Ishikawa (cell line): Measurements from ENCODE around the gene HTT.

ENCODE experiments used
- CEBPB ChIP-seq: IDR thresholded peaks from 2 replicates; pipeline ENCODE4 v1.6.1; 2012
- CREB1 ChIP-seq: IDR thresholded peaks from 2 replicates; pipeline ENCODE4 v1.6.1; 2012; ENCODE audit warnings: low read depth
- EGR1 ChIP-seq: IDR thresholded peaks from 2 replicates; pipeline ENCODE4 v1.6.1; 2012
- EP300 ChIP-seq: IDR thresholded peaks from 2 replicates; pipeline ENCODE4 v1.6.1; 2012; ENCODE audit warnings: borderline replicate concordance
- RAD21 ChIP-seq: IDR thresholded peaks from 2 replicates; pipeline ENCODE4 v1.6.1; 2012; ENCODE audit warnings: low read depth
- TAF1 ChIP-seq: IDR thresholded peaks from 2 replicates; pipeline ENCODE4 v1.6.1; 2012; ENCODE audit warnings: low read depth, mild to moderate bottlenecking
- TCF12 ChIP-seq: IDR thresholded peaks from 2 replicates; pipeline ENCODE4 v1.6.1; 2012; ENCODE audit warnings: low read depth
- TEAD4 ChIP-seq: IDR thresholded peaks from 2 replicates; pipeline ENCODE4 v1.6.1; 2012
- YY1 ChIP-seq: IDR thresholded peaks from 2 replicates; pipeline ENCODE4 v1.6.1; 2012; ENCODE audit warnings: low read depth
- ZBTB7A ChIP-seq: IDR thresholded peaks from 2 replicates; pipeline ENCODE4 v1.6.1; 2012; ENCODE audit warnings: low read depth
- TF ChIP-seq, protein P1 (sequence below): IDR thresholded peaks from 2 replicates; pipeline ENCODE4 v1.6.1; 2012
- TF ChIP-seq, protein P2 (sequence below): IDR thresholded peaks from 2 replicates; pipeline ENCODE4 v1.6.1; 2012; ENCODE audit warnings: low read depth, mild to moderate bottlenecking

DNA sequence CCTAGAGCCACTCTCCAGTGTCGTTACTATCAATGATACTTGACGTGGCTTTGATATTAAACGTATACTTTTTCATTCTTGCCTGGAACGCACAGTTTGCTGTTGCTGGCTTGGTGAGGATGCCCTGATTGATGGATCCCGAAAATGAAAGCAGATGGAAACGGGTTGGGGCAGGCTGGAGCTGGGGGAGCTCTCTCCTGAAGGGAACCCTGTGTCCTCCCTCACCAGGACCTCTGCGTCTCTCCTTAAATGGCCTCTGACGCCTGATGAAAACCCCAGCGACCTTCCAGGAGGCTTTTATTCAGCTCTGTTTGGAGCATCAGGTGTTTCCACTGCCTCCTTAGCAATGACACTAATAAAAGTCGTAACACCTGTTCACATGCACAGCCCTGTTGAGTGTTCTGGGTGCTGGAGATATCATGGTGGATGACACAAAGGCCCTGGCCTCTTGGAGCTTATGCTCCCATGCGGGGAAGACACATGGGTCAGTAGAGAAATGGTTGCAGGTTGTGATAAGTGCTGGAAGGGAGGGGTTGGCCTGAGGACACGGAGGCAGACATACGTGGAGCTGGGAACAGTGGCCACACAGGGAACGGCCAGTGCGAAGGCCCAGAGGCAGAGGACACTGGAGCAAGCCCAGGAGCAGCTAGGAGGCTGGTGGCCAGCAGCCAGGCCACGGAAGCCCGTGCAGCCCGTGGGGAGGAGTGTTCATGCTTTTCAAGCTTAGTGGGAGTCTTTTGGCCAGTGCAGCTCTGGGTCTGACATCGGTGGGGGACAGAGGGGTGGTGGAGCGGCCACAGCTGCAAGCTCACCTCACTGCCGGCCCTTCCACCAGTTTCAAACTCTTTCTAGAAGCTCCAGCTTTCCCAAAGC is 182.0 kb downstream of the HTT start:
- TF ChIP-seq TEAD4 = no peak
- TF ChIP-seq EGR1 = no peak
- TF ChIP-seq TAF1 = no peak
- TF ChIP-seq CEBPB = no peak
- no peak for TF ChIP-seq ZBTB7A
- no peak for TF ChIP-seq EP300
- no peak for TF ChIP-seq TCF12
- TF ChIP-seq, protein P1, sequence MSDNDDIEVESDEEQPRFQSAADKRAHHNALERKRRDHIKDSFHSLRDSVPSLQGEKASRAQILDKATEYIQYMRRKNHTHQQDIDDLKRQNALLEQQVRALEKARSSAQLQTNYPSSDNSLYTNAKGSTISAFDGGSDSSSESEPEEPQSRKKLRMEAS = no peak
- TF ChIP-seq CREB1 = no peak
- TF ChIP-seq RAD21 = no peak
- no peak for TF ChIP-seq YY1
- TF ChIP-seq, protein P2, sequence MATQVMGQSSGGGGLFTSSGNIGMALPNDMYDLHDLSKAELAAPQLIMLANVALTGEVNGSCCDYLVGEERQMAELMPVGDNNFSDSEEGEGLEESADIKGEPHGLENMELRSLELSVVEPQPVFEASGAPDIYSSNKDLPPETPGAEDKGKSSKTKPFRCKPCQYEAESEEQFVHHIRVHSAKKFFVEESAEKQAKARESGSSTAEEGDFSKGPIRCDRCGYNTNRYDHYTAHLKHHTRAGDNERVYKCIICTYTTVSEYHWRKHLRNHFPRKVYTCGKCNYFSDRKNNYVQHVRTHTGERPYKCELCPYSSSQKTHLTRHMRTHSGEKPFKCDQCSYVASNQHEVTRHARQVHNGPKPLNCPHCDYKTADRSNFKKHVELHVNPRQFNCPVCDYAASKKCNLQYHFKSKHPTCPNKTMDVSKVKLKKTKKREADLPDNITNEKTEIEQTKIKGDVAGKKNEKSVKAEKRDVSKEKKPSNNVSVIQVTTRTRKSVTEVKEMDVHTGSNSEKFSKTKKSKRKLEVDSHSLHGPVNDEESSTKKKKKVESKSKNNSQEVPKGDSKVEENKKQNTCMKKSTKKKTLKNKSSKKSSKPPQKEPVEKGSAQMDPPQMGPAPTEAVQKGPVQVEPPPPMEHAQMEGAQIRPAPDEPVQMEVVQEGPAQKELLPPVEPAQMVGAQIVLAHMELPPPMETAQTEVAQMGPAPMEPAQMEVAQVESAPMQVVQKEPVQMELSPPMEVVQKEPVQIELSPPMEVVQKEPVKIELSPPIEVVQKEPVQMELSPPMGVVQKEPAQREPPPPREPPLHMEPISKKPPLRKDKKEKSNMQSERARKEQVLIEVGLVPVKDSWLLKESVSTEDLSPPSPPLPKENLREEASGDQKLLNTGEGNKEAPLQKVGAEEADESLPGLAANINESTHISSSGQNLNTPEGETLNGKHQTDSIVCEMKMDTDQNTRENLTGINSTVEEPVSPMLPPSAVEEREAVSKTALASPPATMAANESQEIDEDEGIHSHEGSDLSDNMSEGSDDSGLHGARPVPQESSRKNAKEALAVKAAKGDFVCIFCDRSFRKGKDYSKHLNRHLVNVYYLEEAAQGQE = no peak
